A549 treated with Mapracorat at 1 μM for 4 hours (cell line): ENCODE data around the gene RNPS1. TPM values are rescaled to one million over a fixed set of nuclear protein-coding genes. Genes with fewer than 3 reads are reported as not detected.

ENCODE experiments used
- total RNA-seq: library from RNA; stranded (reverse); fragments of 200-300 nt; extraction: Qiagen RNA extraction; gene quantifications from 5 replicates; pipeline ENCODE4 v1.2.3, GENCODE V29; 2022

Gene RNPS1, protein sequence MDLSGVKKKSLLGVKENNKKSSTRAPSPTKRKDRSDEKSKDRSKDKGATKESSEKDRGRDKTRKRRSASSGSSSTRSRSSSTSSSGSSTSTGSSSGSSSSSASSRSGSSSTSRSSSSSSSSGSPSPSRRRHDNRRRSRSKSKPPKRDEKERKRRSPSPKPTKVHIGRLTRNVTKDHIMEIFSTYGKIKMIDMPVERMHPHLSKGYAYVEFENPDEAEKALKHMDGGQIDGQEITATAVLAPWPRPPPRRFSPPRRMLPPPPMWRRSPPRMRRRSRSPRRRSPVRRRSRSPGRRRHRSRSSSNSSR
- 243 to 289 TPM (median 255 TPM) in 5 replicates for total RNA-seq

GRCh38 chr16:2267913-2268666 lies at the start of gene RNPS1:
Gene RNPS1, minus strand, starts transcription at chr16:2268126. Its CDS starts 3,483 bp downstream, at chr16:2264643.

GRCh38 chr16:2251296-2252111 lies 16.4 kb downstream of the RNPS1 start, which contains the start of gene ECI1:
Gene ECI1, minus strand, starts transcription at chr16:2251587. Its CDS starts 21 bp downstream, at chr16:2251566.

DNA sequence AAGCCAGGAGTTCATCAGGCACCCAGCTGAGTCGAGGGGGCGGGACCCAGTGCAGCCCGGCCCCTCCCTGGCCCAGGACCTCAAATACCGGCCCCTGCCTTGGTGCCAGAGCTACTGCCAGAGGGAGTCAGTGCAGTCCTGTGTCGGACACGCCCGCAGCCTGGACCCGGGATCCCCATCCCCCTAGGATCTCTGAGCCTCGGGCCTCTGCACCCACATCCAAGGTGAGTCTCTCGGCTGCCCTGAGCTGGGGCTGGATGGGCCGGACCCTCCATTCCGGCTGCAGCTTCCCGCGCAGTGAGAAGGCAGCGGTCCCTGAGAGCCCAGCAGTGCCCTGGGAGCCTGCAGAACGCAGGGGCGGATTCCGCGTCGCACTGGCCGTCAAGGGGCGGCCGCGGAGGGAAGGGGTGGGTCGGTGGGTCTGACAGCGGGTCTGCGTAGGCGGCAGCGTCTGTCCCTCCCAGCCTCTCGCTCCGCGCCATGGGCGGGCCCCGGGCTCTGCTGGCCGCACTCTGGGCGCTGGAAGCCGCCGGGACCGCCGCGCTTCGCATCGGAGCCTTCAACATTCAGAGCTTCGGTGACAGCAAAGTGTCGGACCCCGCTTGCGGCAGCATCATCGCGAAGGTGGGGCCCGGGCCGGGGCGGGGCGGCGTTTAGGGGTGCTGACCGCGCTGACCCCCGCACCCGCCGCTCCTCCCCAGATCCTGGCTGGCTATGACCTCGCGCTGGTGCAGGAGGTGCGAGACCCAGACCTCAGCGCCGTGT lies 31.4 kb downstream of the RNPS1 start, which contains the start of gene DNASE1L2:
Gene DNASE1L2 (plus strand): TSS at position 108 of the 765 bp plus-strand sequence. CDS start 373 bp downstream, at position 481.

GRCh38 chr16:2223221-2223941 lies 44.5 kb downstream of the RNPS1 start, which contains the start of gene E4F1:
Gene E4F1, plus strand, starts transcription at chr16:2223591. Its CDS starts 23 bp downstream, at chr16:2223614.

DNA sequence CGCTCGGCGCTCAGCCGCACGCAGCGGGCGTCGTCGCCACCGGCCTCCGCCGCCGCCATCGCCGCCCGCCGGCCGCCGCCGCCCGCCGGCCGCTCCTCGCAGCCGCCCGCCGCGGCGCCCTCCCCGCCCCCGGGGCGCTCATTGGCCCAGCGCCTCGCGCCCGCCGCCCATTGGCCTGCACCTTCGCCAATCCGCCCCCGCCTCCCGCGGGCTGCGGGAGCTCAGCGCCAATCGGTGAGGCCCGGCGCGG lies 53.3 kb downstream of the RNPS1 start, which contains the start of gene PGP:
Gene PGP (minus strand): TSS at position 122 of the 250 bp plus-strand sequence. CDS start 63 bp downstream, at position 59.

DNA sequence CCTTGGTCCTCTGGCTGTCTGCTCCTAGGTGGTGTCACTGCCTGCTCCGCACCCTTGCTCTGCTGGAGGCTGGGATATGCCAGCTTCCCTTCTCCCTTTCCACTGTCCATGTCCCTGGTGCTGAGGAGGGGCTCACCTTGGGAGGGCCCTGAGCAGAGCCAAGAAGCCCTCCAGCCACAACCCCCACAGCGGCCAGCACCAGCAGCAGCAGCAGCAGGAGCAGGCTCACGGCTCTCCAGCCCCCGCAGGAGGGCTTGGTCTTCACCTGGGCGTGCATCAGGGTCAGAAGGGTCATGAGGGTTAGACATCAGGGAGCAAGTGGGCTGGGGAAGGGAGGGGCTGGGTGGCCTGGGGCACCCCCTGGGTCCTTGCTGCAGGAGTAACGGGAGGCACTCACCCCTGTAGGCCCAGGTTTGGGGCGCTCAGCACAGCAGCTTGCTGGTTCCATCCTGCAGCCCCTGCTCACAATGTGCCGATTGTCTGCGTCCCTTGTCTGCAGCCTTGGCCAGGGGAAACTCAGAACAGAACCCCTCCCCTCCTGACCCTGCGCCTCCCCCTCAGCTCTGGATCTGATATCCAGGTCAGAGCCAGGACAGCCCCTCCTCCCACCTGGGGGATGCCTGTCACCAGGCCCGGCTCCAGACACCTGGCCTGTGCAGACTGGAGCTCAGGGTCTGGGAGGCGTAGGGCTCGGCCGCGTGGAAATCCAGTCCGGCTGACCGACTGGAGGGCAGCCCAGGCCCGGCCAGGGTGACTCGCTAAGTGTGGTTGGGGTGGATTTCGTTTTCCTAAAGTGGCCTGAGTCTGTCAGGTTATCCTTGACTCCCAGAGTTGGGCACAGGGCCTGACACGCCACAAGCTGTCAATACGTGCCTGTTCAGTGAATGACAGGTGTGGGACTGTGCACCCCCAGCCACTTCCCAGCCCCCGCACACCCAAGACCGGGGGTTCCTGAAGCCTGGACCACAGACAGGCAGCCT lies 57.2 kb downstream of the RNPS1 start, which contains the start of gene BRICD5:
Gene BRICD5 (minus strand): TSS at position 478 of the 980 bp plus-strand sequence. CDS start 30 bp downstream, at position 448.

GRCh38 chr16:2205104-2205966 lies 62.6 kb downstream of the RNPS1 start, which contains the start of gene MLST8:
Gene MLST8, plus strand, starts transcription at chr16:2205454. Its CDS starts 632 bp downstream, at chr16:2206086.

Other genes with a start within 250 kb of the RNPS1 start
- 0.52 to 0.94 TPM (median 0.70 TPM) in 5 replicates for gene NPW, start 248.3 kb downstream of the RNPS1 start, total RNA-seq
- 40.1 to 62.6 TPM (median 58.3 TPM) in 5 replicates for gene NHERF2, start 241.2 kb downstream of the RNPS1 start, total RNA-seq
- 34.2 to 50.8 TPM (median 47.0 TPM) in 5 replicates for gene NTHL1, start 220.3 kb downstream of the RNPS1 start, total RNA-seq
- 29.8 to 45.0 TPM (median 38.0 TPM) in 5 replicates for gene TSC2, start 220.1 kb downstream of the RNPS1 start, total RNA-seq
- 33.0 to 58.8 TPM (median 49.3 TPM) in 5 replicates for gene PKD1, start 132.2 kb downstream of the RNPS1 start, total RNA-seq
- gene RAB26, start 119.5 kb downstream of the RNPS1 start, total RNA-seq, result 2.4 to 4.2 TPM (median 3.9 TPM) in 5 replicates
- 34.7 to 54.8 TPM (median 48.4 TPM) in 5 replicates for gene TRAF7, start 112.3 kb downstream of the RNPS1 start, total RNA-seq
- 0.33 to 1.1 TPM (median 0.49 TPM) in 5 replicates for gene CASKIN1, start 71.5 kb downstream of the RNPS1 start, total RNA-seq
- gene MLST8, start 62.7 kb downstream of the RNPS1 start, total RNA-seq, result 39.5 to 58.7 TPM (median 48.6 TPM) in 5 replicates
- gene BRICD5, start 57.3 kb downstream of the RNPS1 start, total RNA-seq, result 2.6 to 6.1 TPM (median 5.7 TPM) in 5 replicates
- gene PGP, start 53.3 kb downstream of the RNPS1 start, total RNA-seq, result 16.2 to 35.5 TPM (median 34.1 TPM) in 5 replicates
- 18.6 to 29.6 TPM (median 27.2 TPM) in 5 replicates for gene E4F1, start 44.5 kb downstream of the RNPS1 start, total RNA-seq
- gene DNASE1L2, start 31.7 kb downstream of the RNPS1 start, total RNA-seq, result 0.77 to 2.0 TPM (median 1.3 TPM) in 5 replicates
- gene ECI1, start 16.5 kb downstream of the RNPS1 start, total RNA-seq, result 44.3 to 102 TPM (median 91.5 TPM) in 5 replicates
- gene ABCA3, start 72.6 kb upstream of the RNPS1 start, total RNA-seq, result 14.5 to 21.9 TPM (median 20.1 TPM) in 5 replicates
- 19.4 to 24.5 TPM (median 22.6 TPM) in 5 replicates for gene CCNF, start 161.3 kb upstream of the RNPS1 start, total RNA-seq
- 15.1 to 24.1 TPM (median 18.4 TPM) in 5 replicates for gene TEDC2, start 192.0 kb upstream of the RNPS1 start, total RNA-seq
- gene NTN3, start 203.2 kb upstream of the RNPS1 start, total RNA-seq, result 0.13 TPM in 1 of 5 replicates, not detected in the others
- gene TBC1D24, start 207.0 kb upstream of the RNPS1 start, total RNA-seq, result 4.8 to 8.2 TPM (median 7.5 TPM) in 5 replicates
- 141 to 296 TPM (median 231 TPM) in 5 replicates for gene ATP6V0C, start 245.8 kb upstream of the RNPS1 start, total RNA-seq